ENCODE data around the gene COX8A. TPM values are rescaled to one million over a fixed set of nuclear protein-coding genes. Genes with fewer than 3 reads are reported as not detected.

The COX8A gene
- total RNA-seq, 3 donors from 2014 or later: 257 to 326 (median 293) TPM

DNA sequence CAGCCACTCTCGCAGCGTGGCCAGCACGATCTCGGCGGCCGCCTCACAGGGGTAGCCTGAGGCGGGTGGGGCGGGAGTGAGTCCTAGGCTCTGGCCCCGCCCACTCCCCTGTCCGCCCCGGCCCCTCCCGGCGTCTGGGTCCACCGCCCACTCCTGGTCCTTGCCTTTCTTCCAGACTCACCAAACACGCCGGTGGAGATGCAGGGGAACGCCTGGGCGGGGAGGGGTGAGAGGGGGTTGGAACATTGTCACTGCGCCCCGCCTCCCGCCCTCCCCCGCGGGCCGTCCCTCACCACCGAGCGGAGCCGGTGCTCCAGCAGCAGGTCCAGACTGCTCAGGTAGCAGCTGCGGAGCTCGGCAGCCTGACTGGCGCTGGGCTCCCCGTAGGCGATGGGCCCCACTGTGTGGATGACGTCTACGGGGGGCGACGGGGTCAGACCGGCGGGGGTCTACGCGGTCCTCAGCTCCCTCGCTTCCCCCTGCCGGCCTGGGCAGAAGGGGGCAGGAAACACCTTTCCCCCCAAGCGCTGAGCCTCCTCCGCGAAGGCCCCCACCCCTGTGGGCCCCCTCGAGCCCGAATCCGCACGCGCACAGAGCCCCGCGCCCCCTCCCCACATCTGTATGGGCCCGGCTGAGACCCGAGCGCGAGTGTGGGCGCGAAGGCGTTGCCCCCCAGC lies 25.1 kb downstream of the COX8A start:
- peak; percentile 80 to 83 for DNase-seq (ENCODE audit: low spot score in 2 of 2)
- Histone ChIP-seq H3K4me1 (peaks cover 15 to 17% of the 10 kb centered on the region in 2 donors), H3K4me3 (peak overlapping the region; percentile 27 to 67 (median 45)), H3K27ac (peak overlapping the region in 1 of 2 donors; percentile 12), H3K9me3 (no peaks in the 10 kb centered on the region), H3K27me3 (no peaks in the 10 kb centered on the region), H3K36me3 (no peaks in the 10 kb centered on the region)
- intact Hi-C loops (cut with DNase I; ENCODE audit: low total_unique reads): loop anchor here (5.0 kb wide), 1 partner anchor 148 kb away; no protein-coding TSS in a partner anchor
- TF ChIP-seq POLR2A (IDR thresholded peaks at IDR 0.05): no peak
- TF ChIP-seq CTCF (IDR thresholded peaks at IDR 0.05): no peak
- no peak for TF ChIP-seq POLR2AphosphoS5 (IDR thresholded peaks at IDR 0.05)

- Histone ChIP-seq H3K27ac (no peak overlapping the region), H3K4me1 (peaks cover 15 to 17% of the 10 kb centered on the region in 2 donors), H3K9me3 (no peaks in the 10 kb centered on the region), H3K4me3 (peak overlapping the region; percentile 27 to 67 (median 45)), H3K27me3 (no peaks in the 10 kb centered on the region), H3K36me3 (no peaks in the 10 kb centered on the region)
- intact Hi-C loops (cut with DNase I; ENCODE audit: low total_unique reads): no loop called here
- no peak for TF ChIP-seq POLR2AphosphoS5 (IDR thresholded peaks at IDR 0.05)
- TF ChIP-seq CTCF (IDR thresholded peaks at IDR 0.05): peak; percentile 37 to 91 (median 49)
- DNase-seq (ENCODE audit: low spot score in 2 of 2): peak; percentile 44 to 65
Observed at GRCh38 chr11:64000026-64000739, 25.8 kb downstream of the COX8A start.

DNA sequence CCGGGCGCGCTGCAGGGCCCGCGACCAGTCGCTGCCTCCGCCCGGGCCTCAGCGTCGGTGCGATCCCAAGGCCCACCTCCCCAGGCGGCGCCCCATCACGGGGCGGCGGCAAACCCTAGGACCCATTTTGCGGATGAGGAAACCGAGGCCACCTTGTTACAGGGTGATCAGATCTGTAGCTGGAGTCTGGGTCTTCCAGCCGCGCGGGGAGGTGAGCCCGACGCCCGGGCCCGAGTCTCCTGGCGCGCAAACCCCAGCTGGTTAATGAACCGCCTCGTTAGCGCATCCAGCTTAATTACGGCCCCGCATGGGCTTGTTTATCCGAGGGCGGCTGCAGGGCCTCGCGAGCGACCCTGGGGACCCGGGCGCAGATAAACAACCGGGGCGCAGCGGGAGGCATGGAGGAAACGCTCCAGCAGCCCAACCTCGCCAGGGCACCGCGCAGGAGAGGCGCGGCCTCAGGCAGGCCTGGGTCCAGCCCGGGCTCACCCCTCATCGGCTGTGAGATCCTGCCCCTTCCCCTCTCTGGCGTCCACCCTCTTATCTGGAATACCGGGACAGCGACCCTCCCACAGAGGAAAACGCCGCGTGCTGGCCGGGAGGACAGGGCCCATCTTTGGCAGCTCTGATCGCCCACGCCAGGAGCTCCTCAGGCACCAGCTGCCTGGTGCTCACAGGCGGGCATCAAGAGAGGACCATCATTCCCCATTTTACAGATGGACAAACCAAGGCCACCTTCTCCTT lies 26.5 kb downstream of the COX8A start:
- intact Hi-C loops (cut with DNase I; ENCODE audit: low total_unique reads): no loop called here
- DNase-seq (ENCODE audit: low spot score in 2 of 2): no peak
- H3K9me3 ChIP-seq: no peaks in the 10 kb centered on the region
- no peak for TF ChIP-seq CTCF (IDR thresholded peaks at IDR 0.05)
- H3K4me3 ChIP-seq: peak overlapping the region; percentile 27 to 67 (median 45)
- H3K27me3 ChIP-seq: no peaks in the 10 kb centered on the region
- peaks cover 15 to 17% of the 10 kb centered on the region in 2 donors for H3K4me1 ChIP-seq
- no peak overlapping the region for H3K27ac ChIP-seq
- no peaks in the 10 kb centered on the region for H3K36me3 ChIP-seq

DNA sequence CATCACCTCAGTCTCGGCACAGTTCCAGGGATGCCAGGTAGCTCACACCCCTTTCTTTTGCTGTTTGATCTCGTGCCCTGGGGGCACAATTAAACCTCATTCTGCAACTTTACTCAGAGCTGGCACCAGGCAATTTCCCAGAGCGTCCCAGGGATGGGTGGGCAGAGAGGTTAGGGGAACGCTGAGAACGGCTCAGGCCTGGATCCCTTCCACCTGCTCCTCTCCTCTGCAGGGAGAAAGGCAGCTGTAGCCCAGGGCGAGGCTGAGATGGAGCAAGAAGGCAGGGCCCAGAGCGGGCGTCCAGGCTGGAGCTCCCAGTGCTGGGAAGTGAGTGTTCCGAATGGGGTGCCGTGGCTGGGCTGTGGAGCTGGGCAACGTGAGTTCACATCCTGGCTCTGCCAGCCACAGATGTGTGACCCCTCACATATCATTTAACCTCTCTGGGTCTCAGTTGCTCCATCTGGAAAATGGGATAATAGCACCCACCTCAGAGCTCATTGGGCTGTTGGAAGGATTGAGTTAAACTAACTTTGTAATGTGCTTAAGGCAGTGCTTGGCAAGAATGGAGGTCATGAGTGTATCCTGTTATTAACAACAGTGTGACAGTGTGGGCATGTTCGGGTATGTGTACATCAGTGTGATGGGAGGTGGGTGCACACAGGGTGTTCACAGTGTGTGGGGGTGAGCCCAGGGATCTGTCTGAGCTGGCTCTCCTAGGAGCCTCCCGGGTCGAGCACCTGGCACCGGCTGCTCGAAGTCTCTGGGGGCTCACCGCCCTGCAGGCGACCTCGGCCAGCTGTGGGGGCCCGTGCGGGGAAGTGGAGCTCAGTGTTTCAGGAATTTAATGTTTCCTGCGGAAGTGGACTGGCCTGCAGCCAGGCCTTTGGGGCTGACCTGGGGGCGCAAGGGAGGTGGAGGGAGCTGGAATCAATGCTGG lies 27.3 kb downstream of the COX8A start:
- Histone ChIP-seq H3K4me3 (peak overlapping the region in 1 of 3 donors; percentile 6), H3K27me3 (no peaks in the 10 kb centered on the region), H3K36me3 (no peaks in the 10 kb centered on the region), H3K27ac (peak overlapping the region in 1 of 2 donors; percentile 12), H3K4me1 (peaks cover 15 to 17% of the 10 kb centered on the region in 2 donors), H3K9me3 (no peaks in the 10 kb centered on the region)
- intact Hi-C loops (cut with DNase I; ENCODE audit: low total_unique reads): no loop called here
- no peak for DNase-seq (ENCODE audit: low spot score in 2 of 2)
- no peak for TF ChIP-seq POLR2AphosphoS5 (IDR thresholded peaks at IDR 0.05)
- TF ChIP-seq CTCF (IDR thresholded peaks at IDR 0.05): no peak
- no peak for TF ChIP-seq POLR2A (IDR thresholded peaks at IDR 0.05)

Measured in breast epithelium (tissue), 4 donors.